Testis (tissue), 2 donors: ENCODE measurements around the gene OPA3.

ENCODE experiments used
- CTCF ChIP-seq, 3 experiments: fragments of 450-650 bp in 2 of 3; fragments of 200-600 bp in 1 of 3; sonication (generic) in 1 of 3; IDR thresholded peaks; one replicate each; pipeline ENCODE4 v1.5.1; 2016 to 2019; ENCODE audit warnings: antibody characterized with exemption in 3 of 3, mild to moderate bottlenecking in 2 of 3, moderate library complexity in 1 of 3
- POLR2A ChIP-seq: fragments of 450-650 bp; IDR thresholded peaks from one replicate; pipeline ENCODE4 v1.6.1; 2017; ENCODE audit warnings: antibody characterized with exemption, mild to moderate bottlenecking, moderate library complexity

GRCh38 chr19:45489216-45489855, 95.3 kb downstream of the OPA3 start:
- no peak for TF ChIP-seq CTCF (IDR thresholded peaks at IDR 0.05)
- no peak for TF ChIP-seq POLR2A
